ENCODE measurements around the gene GNL2.
"Not testable (repeated sequence)": the region's sequence is repeated elsewhere in the genome, so short reads cannot be mapped to it uniquely, and the experiment has no call there.

The GNL2 gene

GRCh38 chr1:37549341-37549740 is 46.4 kb downstream of the GNL2 start:
- H3K4me3 ChIP-seq (ENCODE audit: low read depth, low read length): no peak overlapping the region
- no peak for DNase-seq (ENCODE audit: low read depth)
- TF ChIP-seq CTCF (IDR thresholded peaks at IDR 0.05; ENCODE audit: insufficient read depth, low read depth, low read length, missing control alignments): no peak

- DNase-seq (ENCODE audit: low read depth): no peak
- no peak overlapping the region for H3K4me3 ChIP-seq (ENCODE audit: low read depth, low read length)
- TF ChIP-seq CTCF (IDR thresholded peaks at IDR 0.05; ENCODE audit: insufficient read depth, low read depth, low read length, missing control alignments): no peak
Measured at GRCh38 chr1:37545019-37545418, 50.7 kb downstream of the GNL2 start.

GRCh38 chr1:37544530-37544929 is 51.2 kb downstream of the GNL2 start:
- TF ChIP-seq CTCF (IDR thresholded peaks at IDR 0.05; ENCODE audit: insufficient read depth, low read depth, low read length, missing control alignments): no peak

GRCh38 chr1:37540036-37540785 is 55.5 kb downstream of the GNL2 start:
- no peak overlapping the region for H3K4me3 ChIP-seq (ENCODE audit: low read depth, low read length)
- no peak for TF ChIP-seq CTCF (IDR thresholded peaks at IDR 0.05; ENCODE audit: insufficient read depth, low read depth, low read length, missing control alignments)
- DNase-seq (ENCODE audit: low read depth): no peak

More at GRCh38 chr1:37544530-37544929, 51.2 kb downstream of the GNL2 start:
- H3K4me3 ChIP-seq (ENCODE audit: low read depth, low read length): no peak overlapping the region
- DNase-seq (ENCODE audit: low read depth): no peak

GRCh38 chr1:37539154-37539553 is 56.6 kb downstream of the GNL2 start:
- not testable (repeated sequence) for H3K4me3 ChIP-seq (ENCODE audit: low read depth, low read length); DNase-seq (ENCODE audit: low read depth)

- no peak for DNase-seq (ENCODE audit: low read depth)
- no peak for TF ChIP-seq CTCF (IDR thresholded peaks at IDR 0.05; ENCODE audit: insufficient read depth, low read depth, low read length, missing control alignments)
Measured at GRCh38 chr1:37537378-37537777, 58.4 kb downstream of the GNL2 start.

GRCh38 chr1:37533317-37534093 is 62.2 kb downstream of the GNL2 start:
- no peak overlapping the region for H3K4me3 ChIP-seq (ENCODE audit: low read depth, low read length)
- DNase-seq (ENCODE audit: low read depth): no peak
- no peak for TF ChIP-seq CTCF (IDR thresholded peaks at IDR 0.05; ENCODE audit: insufficient read depth, low read depth, low read length, missing control alignments)

More at GRCh38 chr1:37537378-37537777, 58.4 kb downstream of the GNL2 start:
- no peak overlapping the region for H3K4me3 ChIP-seq (ENCODE audit: low read depth, low read length)

GRCh38 chr1:37532418-37533156 is 63.1 kb downstream of the GNL2 start:
- not testable (repeated sequence) for H3K4me3 ChIP-seq (ENCODE audit: low read depth, low read length)

GRCh38 chr1:37529888-37530287 is 65.8 kb downstream of the GNL2 start:
- not testable (repeated sequence) for DNase-seq (ENCODE audit: low read depth); H3K4me3 ChIP-seq (ENCODE audit: low read depth, low read length)

More at GRCh38 chr1:37532418-37533156, 63.1 kb downstream of the GNL2 start:
- DNase-seq (ENCODE audit: low read depth): not testable (repeated sequence)
